Breast epithelium (tissue), 4 donors: ENCODE results near the gene B4GALNT4. TPM values are rescaled to one million over a fixed set of nuclear protein-coding genes. Genes with fewer than 3 reads are reported as not detected.
A peak's percentile ranks its signal among the peaks of the same experiment; 100 is the strongest.

Source experiments
- DNase-seq, 2 donors: peaks; one replicate each; pipeline ENCODE4 v3.0.0-alpha.2; 2019; ENCODE audit warnings: low spot score in 2 of 2
- H3K27ac ChIP-seq, 2 donors: fragments of 200-600 bp; sonication (generic) in 1 of 2; one replicate each; pipeline ENCODE4 v1.5.1; 2016 to 2019; ENCODE audit warnings: mild to moderate bottlenecking in 1 of 2
- H3K27me3 ChIP-seq, 2 donors: fragments of 200-600 bp; sonication (generic) in 1 of 2; one replicate each; pipeline versions ENCODE4 v1.5.1 to v1.6.0; 2017 to 2019; ENCODE audit warnings: control low read depth in 1 of 2, mild to moderate bottlenecking in 1 of 2
- H3K36me3 ChIP-seq: fragments of 200-600 bp; one replicate; pipeline ENCODE4 v1.5.1; 2019
- H3K4me1 ChIP-seq, 2 donors: fragments of 200-600 bp; sonication (generic); one replicate each; pipeline ENCODE4 v1.5.1; 2016 to 2019; ENCODE audit warnings: control low read depth in 1 of 2
- H3K4me3 ChIP-seq, 3 donors: fragments of 200-600 bp; sonication (generic); 1 replicate in 2 of 3; 2 replicates in 1 of 3; pipeline ENCODE4 v1.5.1; 2016 to 2019; ENCODE audit warnings: mild to moderate bottlenecking in 3 of 3, moderate library complexity in 2 of 3
- H3K9me3 ChIP-seq, 2 donors: fragments of 200-600 bp; sonication (generic) in 1 of 2; one replicate each; pipeline ENCODE4 v1.5.1; 2016 to 2019; ENCODE audit warnings: control low read depth in 1 of 2
- POLR2A ChIP-seq: fragments of 450-650 bp; IDR thresholded peaks from one replicate; pipeline ENCODE4 v1.6.1; 2016; ENCODE audit warnings: antibody characterized with exemption, mild to moderate bottlenecking, moderate library complexity
- POLR2AphosphoS5 ChIP-seq, 3 donors: sonication (generic); formaldehyde crosslinking; IDR thresholded peaks; one replicate each; pipeline ENCODE4 v1.6.1; 2017; ENCODE audit warnings: antibody characterized with exemption in 3 of 3
- intact Hi-C: fragments of 100-400 bp; cut with DNase I; formaldehyde crosslinking; loops from one replicate; pipeline ENCODE4 v1.15.1; 2023; ENCODE audit warnings: low total_unique reads
- total RNA-seq, 3 donors: library from RNA; depleted of rRNA; stranded (reverse); fragments of >200 nt; gene quantifications; one replicate each; pipeline ENCODE4 v1.1.0, GENCODE V29; 2016
- TF ChIP-seq, protein P1 (sequence below), 3 donors: fragments of 450-650 bp; IDR thresholded peaks; one replicate each; pipeline ENCODE4 v1.5.1; 2016 to 2017; ENCODE audit warnings: antibody characterized with exemption in 3 of 3, mild to moderate bottlenecking in 3 of 3, moderate library complexity in 3 of 3

Gene B4GALNT4
- total RNA-seq, 3 donors from 2014 or later = 0.48 to 11.3 (median 8.2) TPM

DNA sequence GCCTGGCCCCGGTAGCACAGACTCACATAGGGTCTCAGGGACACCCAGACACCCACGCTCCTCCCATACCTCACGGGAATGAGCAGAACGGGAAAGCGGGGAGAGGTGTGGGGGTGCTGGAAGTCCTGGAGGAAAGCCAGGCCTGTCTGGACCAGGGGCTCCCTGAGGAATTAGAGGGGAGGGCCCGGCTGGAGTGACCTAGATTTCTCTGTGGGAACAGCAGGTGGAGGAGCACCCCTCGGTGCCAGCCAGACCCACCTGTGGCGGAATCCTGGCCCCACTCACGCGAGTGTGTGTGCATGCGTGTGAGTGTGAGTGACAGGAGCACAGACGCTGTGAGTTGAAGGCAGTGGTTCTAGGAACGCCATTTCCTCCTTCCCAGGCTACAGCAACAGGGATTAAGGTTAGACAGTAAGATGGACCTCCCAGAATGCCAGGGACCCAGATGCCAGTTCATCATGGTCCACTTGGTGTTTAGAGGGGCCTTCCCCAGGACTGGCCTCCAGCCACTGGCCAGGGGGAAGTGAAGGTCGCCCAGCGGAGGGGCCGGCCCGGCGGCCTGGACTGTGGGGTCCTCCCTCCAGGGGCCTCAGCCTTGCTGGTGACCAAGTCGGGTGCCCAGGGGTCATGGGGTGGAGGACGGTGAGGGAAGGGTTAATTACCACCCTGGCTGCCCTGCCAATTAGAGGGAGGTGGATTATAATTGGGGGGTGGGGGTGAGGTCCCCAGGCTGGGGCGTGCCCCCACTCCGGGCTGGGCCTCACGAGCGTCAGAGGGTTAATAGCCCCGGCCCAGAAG is 25.8 kb downstream of the B4GALNT4 start:
- peaks cover 10 to 16% of the 10 kb centered on the region in 2 donors for H3K4me1 ChIP-seq
- peaks cover 1 to 6% of the 10 kb centered on the region in 2 donors for H3K27me3 ChIP-seq
- no peaks in the 10 kb centered on the region for H3K36me3 ChIP-seq
- H3K27ac ChIP-seq = peak overlapping the region; percentile 92 to 94
- H3K4me3 ChIP-seq = peak overlapping the region in 2 of 3 donors; percentile 55 to 79
- TF ChIP-seq POLR2AphosphoS5 (IDR thresholded peaks at IDR 0.05) = no peak
- TF ChIP-seq POLR2A = no peak
- TF ChIP-seq, protein P1, sequence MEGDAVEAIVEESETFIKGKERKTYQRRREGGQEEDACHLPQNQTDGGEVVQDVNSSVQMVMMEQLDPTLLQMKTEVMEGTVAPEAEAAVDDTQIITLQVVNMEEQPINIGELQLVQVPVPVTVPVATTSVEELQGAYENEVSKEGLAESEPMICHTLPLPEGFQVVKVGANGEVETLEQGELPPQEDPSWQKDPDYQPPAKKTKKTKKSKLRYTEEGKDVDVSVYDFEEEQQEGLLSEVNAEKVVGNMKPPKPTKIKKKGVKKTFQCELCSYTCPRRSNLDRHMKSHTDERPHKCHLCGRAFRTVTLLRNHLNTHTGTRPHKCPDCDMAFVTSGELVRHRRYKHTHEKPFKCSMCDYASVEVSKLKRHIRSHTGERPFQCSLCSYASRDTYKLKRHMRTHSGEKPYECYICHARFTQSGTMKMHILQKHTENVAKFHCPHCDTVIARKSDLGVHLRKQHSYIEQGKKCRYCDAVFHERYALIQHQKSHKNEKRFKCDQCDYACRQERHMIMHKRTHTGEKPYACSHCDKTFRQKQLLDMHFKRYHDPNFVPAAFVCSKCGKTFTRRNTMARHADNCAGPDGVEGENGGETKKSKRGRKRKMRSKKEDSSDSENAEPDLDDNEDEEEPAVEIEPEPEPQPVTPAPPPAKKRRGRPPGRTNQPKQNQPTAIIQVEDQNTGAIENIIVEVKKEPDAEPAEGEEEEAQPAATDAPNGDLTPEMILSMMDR (IDR thresholded peaks at IDR 0.05) = no peak
- H3K9me3 ChIP-seq = no peaks in the 10 kb centered on the region
- intact Hi-C loops = no loop called here
- DNase-seq = no peak

GRCh38 chr11:395866-396265 is 26.6 kb downstream of the B4GALNT4 start:
- intact Hi-C loops = no loop called here
- TF ChIP-seq POLR2A = no peak
- TF ChIP-seq, protein P1 (IDR thresholded peaks at IDR 0.05) = no peak
- TF ChIP-seq POLR2AphosphoS5 (IDR thresholded peaks at IDR 0.05) = no peak
- Histone ChIP-seq H3K27me3 (peaks cover 4 to 6% of the 10 kb centered on the region in 2 donors), H3K4me3 (peak overlapping the region in 1 of 3 donors; percentile 79), H3K27ac (peak overlapping the region in 1 of 2 donors; percentile 94), H3K4me1 (peaks cover 10 to 16% of the 10 kb centered on the region in 2 donors), H3K36me3 (no peaks in the 10 kb centered on the region), H3K9me3 (no peaks in the 10 kb centered on the region)
- DNase-seq = no peak

- H3K27me3 ChIP-seq = peaks cover 4 to 6% of the 10 kb centered on the region in 2 donors
- peak overlapping the region; percentile 21 to 63 (median 33) for H3K4me3 ChIP-seq
- peaks cover 10 to 16% of the 10 kb centered on the region in 2 donors for H3K4me1 ChIP-seq
- DNase-seq = no peak
- TF ChIP-seq POLR2AphosphoS5 (IDR thresholded peaks at IDR 0.05) = no peak
- no peaks in the 10 kb centered on the region for H3K9me3 ChIP-seq
- H3K36me3 ChIP-seq = no peaks in the 10 kb centered on the region
- no peak overlapping the region for H3K27ac ChIP-seq
- intact Hi-C loops = no loop called here
These were observed 27.2 kb downstream of the B4GALNT4 start for GRCh38 chr11:396511-396947.

GRCh38 chr11:396948-397548 is 27.7 kb downstream of the B4GALNT4 start:
- DNase-seq = no peak
- peak overlapping the region in 1 of 2 donors; percentile 7 for H3K27ac ChIP-seq
- intact Hi-C loops = no loop called here
- H3K27me3 ChIP-seq = peaks cover 4 to 6% of the 10 kb centered on the region in 2 donors
- H3K4me1 ChIP-seq = peaks cover 10 to 16% of the 10 kb centered on the region in 2 donors
- H3K9me3 ChIP-seq = no peaks in the 10 kb centered on the region
- TF ChIP-seq, protein P1 (IDR thresholded peaks at IDR 0.05) = peak in 1 of 3 donors; percentile 21
- TF ChIP-seq POLR2A (no peak), POLR2AphosphoS5 (IDR thresholded peaks at IDR 0.05) (no peak)
- peak overlapping the region; percentile 21 to 63 (median 33) for H3K4me3 ChIP-seq
- no peaks in the 10 kb centered on the region for H3K36me3 ChIP-seq

DNA sequence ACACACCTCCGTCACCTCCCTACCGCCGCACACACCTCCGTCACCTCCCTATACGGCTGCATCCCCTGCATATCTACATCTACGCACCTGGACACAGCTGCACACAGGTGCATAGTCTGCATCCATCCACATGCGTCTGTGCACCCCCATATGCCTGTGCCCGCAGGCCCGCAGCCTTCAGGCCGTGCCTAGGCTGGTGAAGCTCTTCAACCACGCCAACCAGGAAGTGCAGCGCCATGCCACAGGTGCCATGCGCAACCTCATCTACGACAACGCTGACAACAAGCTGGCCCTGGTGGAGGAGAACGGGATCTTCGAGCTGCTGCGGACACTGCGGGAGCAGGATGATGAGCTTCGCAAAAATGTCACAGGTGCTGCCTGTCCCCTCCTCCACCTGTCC is 29.5 kb downstream of the B4GALNT4 start:
- H3K27me3 ChIP-seq = peaks cover 4 to 6% of the 10 kb centered on the region in 2 donors
- TF ChIP-seq POLR2AphosphoS5 (IDR thresholded peaks at IDR 0.05) = no peak
- TF ChIP-seq POLR2A = no peak
- H3K9me3 ChIP-seq = no peaks in the 10 kb centered on the region
- intact Hi-C loops = no loop called here
- H3K27ac ChIP-seq = no peak overlapping the region
- no peak for DNase-seq
- no peaks in the 10 kb centered on the region for H3K36me3 ChIP-seq
- no peak overlapping the region for H3K4me3 ChIP-seq
- peaks cover 10% of the 10 kb centered on the region in 2 donors for H3K4me1 ChIP-seq

- Histone ChIP-seq H3K27ac (no peak overlapping the region), H3K9me3 (no peaks in the 10 kb centered on the region), H3K4me3 (no peak overlapping the region), H3K4me1 (peaks cover 10% of the 10 kb centered on the region in 2 donors), H3K27me3 (peaks cover 4 to 6% of the 10 kb centered on the region in 2 donors), H3K36me3 (no peaks in the 10 kb centered on the region)
- intact Hi-C loops = no loop called here
- TF ChIP-seq POLR2AphosphoS5 (IDR thresholded peaks at IDR 0.05) (no peak), POLR2A (no peak)
- TF ChIP-seq, protein P1 (IDR thresholded peaks at IDR 0.05) = no peak
- no peak for DNase-seq
These were observed 30.5 kb downstream of the B4GALNT4 start for GRCh38 chr11:399731-400211.
